HFFc6 (cell line): ENCODE data around the gene S100A16. TPM values are rescaled to one million over a fixed set of nuclear protein-coding genes. Genes with fewer than 3 reads are reported as not detected.

Experiments
- DNase-seq: peaks from one replicate; pipeline ENCODE4 v3.0.0-alpha.2; 2018
- H3K27ac Mint-ChIP-seq: 2 replicates; pipeline ENCODE4 v1.8.0; 2020; ENCODE audit warnings: mild to moderate bottlenecking, mixed read lengths
- H3K27me3 Mint-ChIP-seq: 2 replicates; pipeline ENCODE4 v1.8.0; 2021; ENCODE audit warnings: mild to moderate bottlenecking, moderate library complexity, mixed read lengths; ENCODE audit not compliant: insufficient read depth
- H3K36me3 Mint-ChIP-seq: 2 replicates; pipeline ENCODE4 v1.8.0; 2021; ENCODE audit warnings: low read depth, mixed read lengths
- H3K4me1 Mint-ChIP-seq: 2 replicates; pipeline ENCODE4 v1.8.0; 2020; ENCODE audit warnings: low read depth, mixed read lengths
- H3K4me3 Mint-ChIP-seq: 2 replicates; pipeline ENCODE4 v1.8.0; 2020; ENCODE audit warnings: mild to moderate bottlenecking, moderate library complexity, mixed read lengths
- H3K9me3 Mint-ChIP-seq: 2 replicates; pipeline ENCODE4 v1.8.0; 2020; ENCODE audit warnings: mild to moderate bottlenecking, mixed read lengths
- CTCF ChIP-seq: fragments of 200-600 bp; sonication (generic); IDR thresholded peaks from 2 replicates; pipeline ENCODE4 v1.5.0; 2021; ENCODE audit warnings: antibody characterized with exemption, mild to moderate bottlenecking
- total RNA-seq, 6 experiments: library from RNA; stranded (reverse); fragmentation: NEBNext Ultra II Directional; extraction: Animal tissue kit (Norgen Biotek cat#: 25700); gene quantifications; 2 replicates in 1 of 6; 3 replicates in 5 of 6; pipeline ENCODE4 v1.2.3, GENCODE V29; 2021

The S100A16 gene
- total RNA-seq, 6 experiments from 2014 or later, result 235 to 351 (median 258) TPM

GRCh38 chr1:153636312-153636711, 23.4 kb upstream of the S100A16 start:
- Mint-ChIP-seq H3K9me3 (peaks cover 4% of the 10 kb centered on the region; the same call in 1 of the 2 replicates), H3K4me3 (peak overlapping the region; percentile 93; the same call in 1 of the 2 replicates), H3K27me3 (no peaks in the 10 kb centered on the region; the same call in 1 of the 2 replicates), H3K27ac (no peak overlapping the region), H3K4me1 (peaks cover 36% of the 10 kb centered on the region), H3K36me3 (peaks cover 48% of the 10 kb centered on the region)
- no peak for TF ChIP-seq CTCF
- DNase-seq, result no peak

- DNase-seq, result no peak
- H3K36me3 Mint-ChIP-seq, result peaks cover 44% of the 10 kb centered on the region
- no peak overlapping the region for H3K27ac Mint-ChIP-seq
- peak overlapping the region; percentile 93 for H3K4me3 Mint-ChIP-seq
- H3K9me3 Mint-ChIP-seq, result peaks cover 4% of the 10 kb centered on the region; the same call in 1 of the 2 replicates
- no peak for TF ChIP-seq CTCF
- H3K27me3 Mint-ChIP-seq, result no peaks in the 10 kb centered on the region; the same call in 1 of the 2 replicates
- peaks cover 40% of the 10 kb centered on the region for H3K4me1 Mint-ChIP-seq
Measured at GRCh38 chr1:153635872-153636271, 22.9 kb upstream of the S100A16 start.

GRCh38 chr1:153633754-153634665, 21.1 kb upstream of the S100A16 start, which contains the start of gene CHTOP:
Gene CHTOP (plus strand): TSS chr1:153634066. CDS start chr1:153636589, 2,523 bp downstream.
- Mint-ChIP-seq H3K9me3 (peaks cover 4% of the 10 kb centered on the region; the same call in 1 of the 2 replicates), H3K27me3 (no peaks in the 10 kb centered on the region; the same call in 1 of the 2 replicates), H3K4me3 (peak within 1 kb of the TSS; percentile 93), H3K27ac (peak within 1 kb of the TSS; percentile 100), H3K36me3 (peaks cover 44% of the 10 kb centered on the region), H3K4me1 (peaks cover 48% of the 10 kb centered on the region)
- peak; percentile 98 for DNase-seq
- no peak for TF ChIP-seq CTCF

GRCh38 chr1:153633161-153633753, 20.3 kb upstream of the S100A16 start:
- Mint-ChIP-seq H3K27me3 (no peaks in the 10 kb centered on the region; the same call in 1 of the 2 replicates), H3K4me3 (peak overlapping the region; percentile 93), H3K36me3 (peaks cover 44% of the 10 kb centered on the region), H3K27ac (peak overlapping the region; percentile 100; the same call in 1 of the 2 replicates), H3K4me1 (peaks cover 48% of the 10 kb centered on the region), H3K9me3 (peaks cover 4% of the 10 kb centered on the region; the same call in 1 of the 2 replicates)
- no peak for TF ChIP-seq CTCF
- no peak for DNase-seq

GRCh38 chr1:153631047-153632022, 18.4 kb upstream of the S100A16 start:
- Mint-ChIP-seq H3K27me3 (peaks cover 6% of the 10 kb centered on the region), H3K27ac (peak overlapping the region; percentile 39), H3K4me1 (peaks cover 52% of the 10 kb centered on the region)

More at GRCh38 chr1:153631047-153632022, 18.4 kb upstream of the S100A16 start:
- Mint-ChIP-seq H3K9me3 (peaks cover 4% of the 10 kb centered on the region; the same call in 1 of the 2 replicates), H3K4me3 (peak overlapping the region; percentile 28; the same call in 1 of the 2 replicates), H3K36me3 (peaks cover 30% of the 10 kb centered on the region)
- peak; percentile 38 for DNase-seq
- TF ChIP-seq CTCF, result no peak
